K562 (cell line): ENCODE measurements around the gene ATP6V0E1. TPM values are rescaled to one million over a fixed set of nuclear protein-coding genes. Genes with fewer than 3 reads are reported as not detected.

Experiments
- CHD4 ChIP-seq: fragments of 200-600 bp; sonication (generic); IDR thresholded peaks from 3 replicates; pipeline ENCODE4 v1.6.1; 2012; ENCODE audit warnings: low read depth, mild to moderate bottlenecking, mixed read lengths, low read length, inconsistent platforms; ENCODE audit not compliant: insufficient read depth, insufficient replicate concordance, poor library complexity, severe bottlenecking
- CREB1 ChIP-seq, 2 experiments: sonication (generic) in 1 of 2; formaldehyde crosslinking in 1 of 2; IDR thresholded peaks; 2 replicates each; pipeline versions ENCODE4 v1.6.1 to v1.8.0; 2012 to 2022; ENCODE audit warnings: inconsistent platforms in 1 of 2, mild to moderate bottlenecking in 1 of 2, missing genetic modification reagents in 1 of 2, moderate library complexity in 1 of 2
- DPF2 ChIP-seq: fragments of 450-650 bp; IDR thresholded peaks from 2 replicates; pipeline ENCODE4 v1.6.1; 2016
- ELF2 ChIP-seq: fragments of 250-450 bp; sonication (Bioruptor Pico); IDR thresholded peaks from 2 replicates; pipeline ENCODE4 v1.5.0; 2021; ENCODE audit warnings: mild to moderate bottlenecking
- EWSR1 ChIP-seq: fragments of 450-650 bp; IDR thresholded peaks from 2 replicates; pipeline ENCODE4 v1.6.1; 2018; ENCODE audit warnings: borderline replicate concordance, mild to moderate bottlenecking, low read depth, moderate library complexity; ENCODE audit not compliant: partially characterized antibody
- HDAC3 ChIP-seq: fragments of 450-650 bp; IDR thresholded peaks from 2 replicates; pipeline ENCODE4 v1.6.1; 2018; ENCODE audit warnings: borderline replicate concordance, mild to moderate bottlenecking, moderate library complexity; ENCODE audit not compliant: partially characterized antibody
- HSF4 ChIP-seq: fragments of 250-450 bp; sonication (Bioruptor Pico); IDR thresholded peaks from 2 replicates; pipeline ENCODE4 v2.1.2; 2022; ENCODE audit warnings: mild to moderate bottlenecking, moderate library complexity, borderline replicate concordance
- IFI16 ChIP-seq: fragments of 250-450 bp; sonication (Bioruptor Pico); IDR thresholded peaks from 2 replicates; pipeline ENCODE4 v2.1.2; 2022; ENCODE audit warnings: mild to moderate bottlenecking, inconsistent platforms
- ILF3 ChIP-seq: fragments of 450-650 bp; IDR thresholded peaks from 2 replicates; pipeline ENCODE4 v1.6.1; 2018; ENCODE audit warnings: antibody characterized with exemption, mild to moderate bottlenecking, moderate library complexity, borderline replicate concordance
- KLF16 ChIP-seq: IDR thresholded peaks from 2 replicates; pipeline ENCODE4 v1.6.1; 2016; ENCODE audit warnings: antibody characterized with exemption
- MAZ ChIP-seq, 2 experiments: fragments of 450-650 bp in 1 of 2; sonication (generic) in 1 of 2; formaldehyde crosslinking; IDR thresholded peaks in 1 of 2; conservative IDR thresholded peaks in 1 of 2; 2 replicates each; pipeline versions ENCODE4 v1.4.0 to v1.5.0; 2020; ENCODE audit warnings: mild to moderate bottlenecking in 1 of 2, missing genetic modification reagents in 1 of 2
- MEIS2 ChIP-seq: fragments of 450-650 bp; IDR thresholded peaks from 2 replicates; pipeline ENCODE4 v1.6.1; 2014; ENCODE audit warnings: mild to moderate bottlenecking; ENCODE audit not compliant: partially characterized antibody
- NEUROD1 ChIP-seq: fragments of 150-350 bp; IDR thresholded peaks from 2 replicates; pipeline ENCODE4 v1.6.1; 2014; ENCODE audit warnings: borderline replicate concordance, low read length, low read depth; ENCODE audit not compliant: partially characterized antibody
- PML ChIP-seq: IDR thresholded peaks from 2 replicates; pipeline ENCODE4 v1.6.1; 2012; ENCODE audit warnings: low read length, inconsistent platforms
- REST ChIP-seq, 2 experiments: fragments of 450-650 bp; formaldehyde crosslinking in 1 of 2; IDR thresholded peaks; 2 replicates each; pipeline versions ENCODE4 v1.4.0 to v1.6.1; 2014 to 2020; ENCODE audit warnings: mild to moderate bottlenecking in 2 of 2, borderline replicate concordance in 1 of 2, low read depth in 1 of 2
- ZBTB26 ChIP-seq: fragments of 450-650 bp; formaldehyde crosslinking; IDR thresholded peaks from 2 replicates; pipeline ENCODE4 v1.4.0; 2022; ENCODE audit warnings: missing genetic modification characterization
- ZNF589 ChIP-seq: fragments of 200-800 bp; sonication (Bioruptor generic); IDR thresholded peaks from 2 replicates; pipeline ENCODE4 v1.6.1; 2016; ENCODE audit warnings: low read depth, missing genetic modification characterization, missing compliant biosample characterization
- ZNF668 ChIP-seq: fragments of 250-450 bp; sonication (Bioruptor Pico); IDR thresholded peaks from 2 replicates; pipeline ENCODE4 v1.8.0; 2022; ENCODE audit warnings: mild to moderate bottlenecking, inconsistent platforms
- polyA plus RNA-seq, 8 experiments: library from polyadenylated mRNA; depleted of rRNA in 4 of 8; stranded (reverse) in 5 of 8; unstranded in 3 of 8; fragments of >200 nt; fragmentation: Nextera tagmentation in 2 of 8; fragmentation: Illumina TruSeq in 1 of 8; extraction: Ambion mirVana in 2 of 8; extraction: Trizol in 1 of 8; gene quantifications; 2 replicates each; pipeline versions ENCODE4 v1.2.1 to v1.2.3, GENCODE V29; 2011 to 2014; ENCODE audit warnings: inconsistent platforms in 1 of 8, missing spikeins in 1 of 8
- total RNA-seq, 7 experiments: library from RNA; depleted of rRNA in 6 of 7; stranded (reverse); fragments of >200 nt in 6 of 7; fragmentation: Illumina TruSeq in 2 of 7; extraction: Trizol in 2 of 7; gene quantifications; 2 replicates each; pipeline versions ENCODE4 v1.2.1 to v1.2.3, GENCODE V29; 2011 to 2021; ENCODE audit warnings: low replicate concordance in 1 of 7

ATP6V0E1 gene
- total and polyA plus RNA-seq, 9 of the 15 experiments (the other 6 are each of a cell fraction or from before 2014, with no cell fraction given), result 63.8 to 395 (median 112) TPM

- TF ChIP-seq EWSR1 (no peak), PML (no peak), ILF3 (no peak), ZBTB26 (no peak), ZNF589 (CRISPR knock-in tag) (no peak), REST (IDR thresholded peaks at IDR 0.05; ENCODE audit: borderline replicate concordance) (peak; percentile 67), REST (CRISPR knock-in tag; IDR thresholded peaks at IDR 0.05; ENCODE audit: low read depth) (no peak), DPF2 (peak; percentile 59), CHD4 (peak; percentile 24), KLF16 (peak; percentile 47; the same call in 1 of the 2 replicates), IFI16 (CRISPR knock-in tag) (no peak), CREB1 (IDR thresholded peaks at IDR 0.05) (no peak), CREB1 (CRISPR knock-in tag; IDR thresholded peaks at IDR 0.05) (no peak), MEIS2 (peak; percentile 35), HDAC3 (no peak), MAZ (CRISPR knock-in tag; conservative IDR thresholded peaks at IDR 0.05 in 1 of 2, IDR thresholded peaks at IDR 0.05 in 1 of 2) (peak in 1 of 2 experiments; percentile 42; a peak in 1 of 4 replicates), ZNF668 (CRISPR knock-in tag) (no peak), ELF2 (CRISPR knock-in tag) (no peak), NEUROD1 (no peak), HSF4 (CRISPR knock-in tag) (no peak)
These were observed 40.2 kb upstream of the ATP6V0E1 start (continued) for GRCh38 chr5:172943283-172943841.
